HEK293T (cell line): Measurements from ENCODE around the gene ASCC1.

ENCODE experiments used
- CTCF ChIA-PET: fragments of 350-600 bp; formaldehyde crosslinking; extraction: SDS; loops from one replicate; lab custom pipeline; 2021; ENCODE audit warnings: antibody characterized with exemption, inconsistent platforms; lab: Yijun Ruan, JAX
- POLR2A ChIA-PET: fragments of 350-600 bp; formaldehyde crosslinking; extraction: SDS; loops from one replicate; lab custom pipeline; 2020; ENCODE audit warnings: antibody characterized with exemption, inconsistent platforms; lab: Yijun Ruan, JAX
- DNase-seq: peaks from one replicate; pipeline ENCODE4 v3.0.0; 2012; ENCODE audit warnings: mixed read lengths; ENCODE audit errors: extremely low spot score
- ARNT ChIP-seq: fragments of 450-650 bp; IDR thresholded peaks from 2 replicates; pipeline ENCODE4 v1.6.1; 2017; ENCODE audit warnings: mild to moderate bottlenecking
- BHLHE40 ChIP-seq: fragments of 450-650 bp; IDR thresholded peaks from 2 replicates; pipeline ENCODE4 v1.6.1; 2016; ENCODE audit warnings: mild to moderate bottlenecking, moderate library complexity, borderline replicate concordance
- CTBP1 ChIP-seq: fragments of 450-650 bp; IDR thresholded peaks from 2 replicates; pipeline ENCODE4 v1.6.1; 2016; ENCODE audit warnings: borderline replicate concordance
- ELF4 ChIP-seq: fragments of 450-650 bp; IDR thresholded peaks from 2 replicates; pipeline ENCODE4 v1.6.1; 2017; ENCODE audit warnings: antibody characterized with exemption
- FOXA1 ChIP-seq: fragments of 450-650 bp; IDR thresholded peaks from 2 replicates; pipeline ENCODE4 v1.6.1; 2016; ENCODE audit warnings: mild to moderate bottlenecking
- FOXK2 ChIP-seq: fragments of 450-650 bp; IDR thresholded peaks from 2 replicates; pipeline ENCODE4 v1.6.1; 2016; ENCODE audit warnings: mild to moderate bottlenecking
- FOXM1 ChIP-seq: fragments of 450-650 bp; IDR thresholded peaks from 2 replicates; pipeline ENCODE4 v1.6.1; 2017; ENCODE audit warnings: mild to moderate bottlenecking, borderline replicate concordance
- HDGF ChIP-seq: fragments of 450-650 bp; IDR thresholded peaks from 2 replicates; pipeline ENCODE4 v1.6.1; 2017; ENCODE audit warnings: antibody characterized with exemption, borderline replicate concordance
- L3MBTL2 ChIP-seq: fragments of 450-650 bp; conservative IDR thresholded peaks from 2 replicates; pipeline ENCODE4 v1.6.1; 2016; ENCODE audit warnings: mild to moderate bottlenecking
- LEF1 ChIP-seq: fragments of 450-650 bp; IDR thresholded peaks from 2 replicates; pipeline ENCODE4 v1.6.1; 2017; ENCODE audit warnings: mild to moderate bottlenecking, borderline replicate concordance
- NFRKB ChIP-seq: fragments of 450-650 bp; IDR thresholded peaks from 2 replicates; pipeline ENCODE4 v1.6.1; 2016; ENCODE audit warnings: mild to moderate bottlenecking, moderate library complexity
- SP1 ChIP-seq: fragments of 450-650 bp; IDR thresholded peaks from 2 replicates; pipeline ENCODE4 v1.6.1; 2017
- SUZ12 ChIP-seq: fragments of 450-650 bp; IDR thresholded peaks from 2 replicates; pipeline ENCODE4 v1.6.1; 2016; ENCODE audit warnings: mild to moderate bottlenecking
- TARDBP ChIP-seq: fragments of 450-650 bp; IDR thresholded peaks from 2 replicates; pipeline ENCODE4 v1.6.1; 2016
- ZNF384 ChIP-seq: fragments of 450-650 bp; IDR thresholded peaks from 2 replicates; pipeline ENCODE4 v1.6.1; 2016
- TF ChIP-seq, protein P1 (sequence below): fragments of 450-650 bp; IDR thresholded peaks from 2 replicates; pipeline ENCODE4 v1.6.1; 2016

Gene ASCC1

GRCh38 chr10:72184156-72184555, 31.9 kb downstream of the ASCC1 start:
- TF ChIP-seq ARNT = no peak
- no peak for TF ChIP-seq LEF1
- no peak for TF ChIP-seq NFRKB
- TF ChIP-seq CTBP1 = no peak
- no peak for TF ChIP-seq TARDBP
- TF ChIP-seq ELF4 = no peak
- TF ChIP-seq SUZ12 = no peak
- TF ChIP-seq L3MBTL2 = no peak
- TF ChIP-seq, protein P1, sequence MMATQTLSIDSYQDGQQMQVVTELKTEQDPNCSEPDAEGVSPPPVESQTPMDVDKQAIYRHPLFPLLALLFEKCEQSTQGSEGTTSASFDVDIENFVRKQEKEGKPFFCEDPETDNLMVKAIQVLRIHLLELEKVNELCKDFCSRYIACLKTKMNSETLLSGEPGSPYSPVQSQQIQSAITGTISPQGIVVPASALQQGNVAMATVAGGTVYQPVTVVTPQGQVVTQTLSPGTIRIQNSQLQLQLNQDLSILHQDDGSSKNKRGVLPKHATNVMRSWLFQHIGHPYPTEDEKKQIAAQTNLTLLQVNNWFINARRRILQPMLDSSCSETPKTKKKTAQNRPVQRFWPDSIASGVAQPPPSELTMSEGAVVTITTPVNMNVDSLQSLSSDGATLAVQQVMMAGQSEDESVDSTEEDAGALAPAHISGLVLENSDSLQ = no peak
- TF ChIP-seq BHLHE40 = no peak
- no peak for TF ChIP-seq FOXM1
- CTCF ChIA-PET = interaction anchor here (0.7 kb wide), 1 partner anchor 22 kb away, joined by 5 read pairs; no protein-coding TSS in a partner anchor
- no peak for DNase-seq
- POLR2A ChIA-PET = no interaction called here

DNA sequence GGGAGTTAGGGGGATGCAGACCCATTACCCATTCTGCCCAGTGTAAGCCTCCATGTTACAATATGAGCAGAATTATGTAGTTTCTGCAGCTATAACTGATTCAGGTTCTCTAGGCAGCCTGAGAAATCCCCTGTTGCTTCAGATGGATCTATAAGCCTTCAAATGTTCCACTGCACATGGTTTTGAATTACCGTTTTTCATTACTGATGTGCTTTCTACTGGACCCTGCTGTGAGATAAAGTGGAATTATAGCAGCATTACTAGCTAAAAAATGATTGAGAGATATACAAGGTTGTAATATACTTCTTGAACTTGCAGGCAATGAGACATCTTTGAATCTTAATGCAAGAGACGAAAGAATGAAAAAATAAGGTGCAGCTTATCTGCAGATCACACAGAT, 38.6 kb downstream of the ASCC1 start:
- DNase-seq = no peak
- POLR2A ChIA-PET = interaction anchor here (1.6 kb wide), 1 partner anchor 99 kb away, joined by 3 read pairs; no protein-coding TSS in a partner anchor
- TF ChIP-seq CTBP1 = 0 out of 2 replicates have a peak, but pooled peaks have one; percentile 37
- TF ChIP-seq, protein P1 = peak; percentile 38
- TF ChIP-seq L3MBTL2 = peak; percentile 46; the same call in 1 of the 2 replicates
- TF ChIP-seq LEF1 = no peak
- no peak for TF ChIP-seq FOXM1
- no peak for TF ChIP-seq BHLHE40
- TF ChIP-seq FOXA1 = no peak
- CTCF ChIA-PET = interaction anchor here (0.6 kb wide), 1 partner anchor 33 kb away, joined by 4 read pairs; no protein-coding TSS in a partner anchor

DNA sequence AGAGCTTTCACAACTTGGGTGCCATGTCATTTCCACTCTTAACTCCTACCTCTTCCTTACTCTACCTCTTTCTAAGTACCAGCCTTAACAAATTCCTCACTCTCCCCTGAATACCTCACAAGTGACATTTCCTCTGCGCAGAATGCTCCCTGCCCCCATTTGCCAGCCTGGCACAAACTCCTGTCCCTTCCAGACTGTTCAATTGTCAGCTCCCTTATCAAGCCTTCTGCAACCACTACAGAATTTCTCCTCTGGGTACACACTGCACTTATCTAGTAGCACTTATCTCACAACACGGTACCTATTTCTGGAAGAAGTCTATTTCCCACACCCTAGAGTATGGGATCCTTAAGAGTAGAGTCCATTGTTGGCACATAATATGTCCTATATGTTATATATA, 39.4 kb downstream of the ASCC1 start:
- ChIA-PET CTCF (interaction anchor here (0.6 to 0.7 kb wide), 2 partner anchors 53 to 278 kb away, joined by 3 to 4 read pairs; no protein-coding TSS in a partner anchor), POLR2A (interaction anchor here (1.6 kb wide), 1 partner anchor 100 kb away, joined by 3 read pairs; no protein-coding TSS in a partner anchor)
- DNase-seq = no peak
- TF ChIP-seq, protein P1 = no peak
- TF ChIP-seq HDGF = no peak
- no peak for TF ChIP-seq ZNF384
- no peak for TF ChIP-seq ARNT
- TF ChIP-seq L3MBTL2 = no peak
- TF ChIP-seq FOXK2 = no peak
- no peak for TF ChIP-seq SUZ12
- no peak for TF ChIP-seq LEF1
- no peak for TF ChIP-seq BHLHE40
- no peak for TF ChIP-seq ELF4
- no peak for TF ChIP-seq FOXA1
- no peak for TF ChIP-seq TARDBP
- TF ChIP-seq NFRKB = no peak
- TF ChIP-seq FOXM1 = no peak
- TF ChIP-seq CTBP1 = no peak

DNA sequence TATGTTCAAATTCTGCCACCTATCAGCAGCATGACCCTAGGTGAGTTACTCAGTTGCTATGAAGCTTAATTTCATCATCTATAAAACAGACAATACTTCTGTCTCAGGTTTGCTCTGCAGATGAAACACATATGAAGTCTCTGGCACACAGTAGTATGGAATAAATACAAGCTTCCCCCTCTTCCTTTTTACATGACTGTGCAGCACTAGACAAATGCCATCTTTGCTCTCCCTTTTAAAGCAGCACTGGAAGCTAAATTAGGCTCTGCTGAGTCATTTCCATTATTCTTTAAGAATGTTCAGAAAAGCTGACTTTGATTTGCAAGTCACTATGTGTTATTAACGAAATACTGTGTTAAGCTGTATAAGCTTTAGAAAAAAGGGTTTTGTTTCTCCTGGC, 40.9 kb downstream of the ASCC1 start:
- no peak for TF ChIP-seq ZNF384
- TF ChIP-seq NFRKB = no peak
- TF ChIP-seq BHLHE40 = no peak
- TF ChIP-seq TARDBP = no peak
- TF ChIP-seq SUZ12 = no peak
- TF ChIP-seq L3MBTL2 = no peak
- no peak for TF ChIP-seq LEF1
- TF ChIP-seq ARNT = no peak
- no peak for TF ChIP-seq FOXA1
- TF ChIP-seq SP1 = no peak
- no peak for TF ChIP-seq FOXM1
- no peak for TF ChIP-seq HDGF
- TF ChIP-seq ELF4 = no peak
- no peak for TF ChIP-seq FOXK2
- TF ChIP-seq, protein P1 = no peak
- no peak for TF ChIP-seq CTBP1
- no peak for DNase-seq
- ChIA-PET POLR2A (interaction anchor here (1.3 to 2.3 kb wide), 3 partner anchors 40 to 146 kb away, joined by 4 to 17 read pairs (median 7); partner anchors contain the start of genes ANAPC16, ASCC1 and DDIT4), CTCF (no interaction called here)

- CTCF ChIA-PET = interaction anchor here (1.2 kb wide), 2 partner anchors 26 to 126 kb away, joined by 3 read pairs; no protein-coding TSS in a partner anchor
Observed at GRCh38 chr10:72174297-72174662, 41.8 kb downstream of the ASCC1 start.

More at GRCh38 chr10:72174297-72174662, 41.8 kb downstream of the ASCC1 start:
- no peak for DNase-seq
- POLR2A ChIA-PET = interaction anchor here (0.5 to 2.3 kb wide), 7 partner anchors 41 to 146 kb away, joined by 3 to 17 read pairs (median 5); partner anchors contain the start of genes ANAPC16, ASCC1 and DDIT4
- TF ChIP-seq FOXM1 (no peak), TARDBP (no peak), SP1 (no peak), ARNT (no peak), NFRKB (no peak), BHLHE40 (no peak), CTBP1 (no peak), FOXK2 (no peak)
